HG03159 (cell line): Measurements from ENCODE around the gene PLCB2.

Experiments
- ATAC-seq: cut with Tn5 transposase; IDR thresholded peaks from one replicate; pipeline ENCODE4 v1.9.1; 2021; ENCODE audit warnings: mild to moderate bottlenecking, moderate library complexity; ENCODE audit not compliant: unreplicated experiment

PLCB2 gene

GRCh38 chr15:40252141-40252437, 55.6 kb downstream of the PLCB2 start:
- no peak for ATAC-seq

GRCh38 chr15:40251486-40252140, 56.1 kb downstream of the PLCB2 start:
- ATAC-seq, result no peak

- ATAC-seq, result no peak
These were observed 56.8 kb downstream of the PLCB2 start for GRCh38 chr15:40250771-40251483.

GRCh38 chr15:40250304-40250656, 57.5 kb downstream of the PLCB2 start:
- no peak for ATAC-seq

- no peak for ATAC-seq
These were observed 58.0 kb downstream of the PLCB2 start for GRCh38 chr15:40249477-40250303.

GRCh38 chr15:40248006-40248783, 59.5 kb downstream of the PLCB2 start:
- ATAC-seq, result no peak

- ATAC-seq, result no peak
These were observed 60.2 kb downstream of the PLCB2 start for GRCh38 chr15:40247406-40247971.

GRCh38 chr15:40246496-40247280, 61.0 kb downstream of the PLCB2 start:
- no peak for ATAC-seq

- ATAC-seq, result no peak
These were observed 61.9 kb downstream of the PLCB2 start for GRCh38 chr15:40245666-40246450.

- ATAC-seq, result no peak
These were observed 62.7 kb downstream of the PLCB2 start for GRCh38 chr15:40244961-40245523.

- ATAC-seq, result no peak
These were observed 64.5 kb downstream of the PLCB2 start for GRCh38 chr15:40243126-40243810.

- ATAC-seq, result no peak
These were observed 65.1 kb downstream of the PLCB2 start for GRCh38 chr15:40242601-40243000.

- ATAC-seq, result no peak
These were observed 65.5 kb downstream of the PLCB2 start for GRCh38 chr15:40242213-40242599.

- ATAC-seq, result no peak
These were observed 66.2 kb downstream of the PLCB2 start for GRCh38 chr15:40241269-40242212.

GRCh38 chr15:40240619-40241221, 67.0 kb downstream of the PLCB2 start:
- no peak for ATAC-seq

GRCh38 chr15:40239693-40240618, 67.8 kb downstream of the PLCB2 start:
- ATAC-seq, result no peak
